Effector memory CD4-positive, alpha-beta T cell (primary cell): ENCODE measurements around the gene PSAP.

Experiments used
- DNase-seq, 3 donors: peaks; one replicate each; pipeline ENCODE4 v3.0.0-alpha.2; 2020
- H3K27ac ChIP-seq: 2 replicates; pipeline ENCODE4 v1.7.0; 2013; ENCODE audit warnings: mild to moderate bottlenecking, low read length, moderate library complexity; ENCODE audit not compliant: insufficient read depth, poor library complexity, severe bottlenecking
- H3K27me3 ChIP-seq: replicated peaks from 2 replicates; pipeline ENCODE4 v1.7.0; 2013; ENCODE audit warnings: mild to moderate bottlenecking, low read length; ENCODE audit not compliant: insufficient read depth, control insufficient read depth, poor library complexity, severe bottlenecking
- H3K36me3 ChIP-seq: 2 replicates; pipeline ENCODE4 v1.7.0; 2013; ENCODE audit warnings: mild to moderate bottlenecking, low read length, moderate library complexity; ENCODE audit not compliant: control insufficient read depth, insufficient read depth
- H3K4me1 ChIP-seq: 2 replicates; pipeline ENCODE4 v1.7.0; 2013; ENCODE audit warnings: low read length, mild to moderate bottlenecking; ENCODE audit not compliant: control insufficient read depth, insufficient read depth, poor library complexity, severe bottlenecking
- H3K4me3 ChIP-seq: 2 replicates; pipeline ENCODE4 v1.7.0; 2013; ENCODE audit warnings: low read length, low read depth, mild to moderate bottlenecking; ENCODE audit not compliant: insufficient read depth, poor library complexity, severe bottlenecking
- H3K9me3 ChIP-seq: 2 replicates; pipeline ENCODE4 v1.7.0; 2013; ENCODE audit warnings: mild to moderate bottlenecking, low read length, moderate library complexity; ENCODE audit not compliant: control insufficient read depth

Gene PSAP

DNA sequence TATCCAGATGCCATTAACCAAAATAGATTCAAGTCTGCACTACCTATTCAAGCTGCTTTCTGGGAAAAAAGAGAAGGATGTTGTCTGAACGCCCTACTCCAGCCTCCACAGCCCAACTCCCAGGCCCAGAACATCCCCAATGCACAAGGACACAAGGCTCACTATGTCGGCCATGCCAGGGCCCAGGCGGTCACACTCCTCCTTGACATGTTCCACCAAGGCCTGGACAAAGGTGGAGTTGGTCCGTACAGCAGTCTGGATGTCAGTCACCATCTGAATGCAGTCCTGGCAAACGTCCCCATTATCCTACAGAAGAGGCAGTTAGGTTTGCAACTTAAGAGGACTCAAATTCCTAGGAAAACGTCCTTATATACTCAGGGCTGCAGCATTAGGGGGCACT is 23.2 kb downstream of the PSAP start:
- Histone ChIP-seq H3K9me3 (no peaks in the 10 kb centered on the region), H3K4me1 (no peaks in the 10 kb centered on the region), H3K36me3 (peaks cover 84% of the 10 kb centered on the region), H3K27me3 (no peaks in the 10 kb centered on the region), H3K27ac (no peak overlapping the region), H3K4me3 (no peak overlapping the region)
- DNase-seq: no peak

DNA sequence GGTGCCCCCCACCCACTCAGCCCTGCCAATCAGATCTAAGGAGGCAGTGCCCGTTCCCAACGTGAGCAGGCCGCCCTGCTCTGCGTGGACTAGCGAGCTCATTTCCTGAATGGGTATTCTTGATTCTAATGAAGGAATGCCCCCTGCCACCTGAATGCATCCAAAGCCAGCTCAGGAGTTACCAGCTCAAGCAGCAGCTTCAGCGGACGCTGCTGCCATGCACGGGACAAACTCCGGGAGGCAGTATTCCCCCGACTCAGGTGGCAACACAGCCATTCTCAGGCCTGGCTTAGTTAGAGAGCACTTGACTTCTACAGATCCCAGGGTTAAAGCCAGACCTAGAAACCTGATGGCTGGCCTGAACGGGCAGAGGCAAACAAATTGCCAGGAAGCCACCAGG is 25.8 kb downstream of the PSAP start:
- H3K27me3 ChIP-seq: no peaks in the 10 kb centered on the region
- H3K27ac ChIP-seq: no peak overlapping the region
- DNase-seq: no peak
- H3K4me3 ChIP-seq: no peak overlapping the region
- no peaks in the 10 kb centered on the region for H3K4me1 ChIP-seq
- peaks cover 81% of the 10 kb centered on the region for H3K36me3 ChIP-seq
- no peaks in the 10 kb centered on the region for H3K9me3 ChIP-seq

GRCh38 chr10:71824333-71824732 is 26.7 kb downstream of the PSAP start:
- Histone ChIP-seq H3K9me3 (no peaks in the 10 kb centered on the region), H3K4me3 (no peak overlapping the region), H3K36me3 (peaks cover 83% of the 10 kb centered on the region), H3K27ac (no peak overlapping the region), H3K4me1 (no peaks in the 10 kb centered on the region), H3K27me3 (no peaks in the 10 kb centered on the region)
- no peak for DNase-seq

DNA sequence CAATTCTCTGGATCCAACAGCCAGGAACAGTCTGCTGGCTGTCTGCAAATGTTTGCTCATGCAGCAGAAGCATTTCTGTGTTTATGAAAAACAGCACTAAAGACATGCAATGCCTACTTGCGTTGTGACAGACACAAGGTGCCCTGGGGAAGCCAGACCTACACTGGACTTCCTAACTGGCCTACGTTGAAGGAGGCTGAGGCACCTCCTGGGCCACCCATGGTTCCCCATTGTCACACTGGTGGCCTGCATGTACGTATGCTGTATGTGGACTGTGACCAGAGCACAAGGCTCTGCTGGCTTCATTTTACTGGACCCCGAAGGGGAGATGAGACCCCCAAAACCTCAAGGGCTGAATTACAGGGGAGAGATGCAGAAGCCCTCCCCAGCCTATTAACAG is 27.7 kb downstream of the PSAP start:
- Histone ChIP-seq H3K27ac (no peak overlapping the region), H3K4me3 (no peak overlapping the region), H3K27me3 (no peaks in the 10 kb centered on the region), H3K4me1 (no peaks in the 10 kb centered on the region), H3K36me3 (peaks cover 86% of the 10 kb centered on the region), H3K9me3 (no peaks in the 10 kb centered on the region)
- no peak for DNase-seq

DNA sequence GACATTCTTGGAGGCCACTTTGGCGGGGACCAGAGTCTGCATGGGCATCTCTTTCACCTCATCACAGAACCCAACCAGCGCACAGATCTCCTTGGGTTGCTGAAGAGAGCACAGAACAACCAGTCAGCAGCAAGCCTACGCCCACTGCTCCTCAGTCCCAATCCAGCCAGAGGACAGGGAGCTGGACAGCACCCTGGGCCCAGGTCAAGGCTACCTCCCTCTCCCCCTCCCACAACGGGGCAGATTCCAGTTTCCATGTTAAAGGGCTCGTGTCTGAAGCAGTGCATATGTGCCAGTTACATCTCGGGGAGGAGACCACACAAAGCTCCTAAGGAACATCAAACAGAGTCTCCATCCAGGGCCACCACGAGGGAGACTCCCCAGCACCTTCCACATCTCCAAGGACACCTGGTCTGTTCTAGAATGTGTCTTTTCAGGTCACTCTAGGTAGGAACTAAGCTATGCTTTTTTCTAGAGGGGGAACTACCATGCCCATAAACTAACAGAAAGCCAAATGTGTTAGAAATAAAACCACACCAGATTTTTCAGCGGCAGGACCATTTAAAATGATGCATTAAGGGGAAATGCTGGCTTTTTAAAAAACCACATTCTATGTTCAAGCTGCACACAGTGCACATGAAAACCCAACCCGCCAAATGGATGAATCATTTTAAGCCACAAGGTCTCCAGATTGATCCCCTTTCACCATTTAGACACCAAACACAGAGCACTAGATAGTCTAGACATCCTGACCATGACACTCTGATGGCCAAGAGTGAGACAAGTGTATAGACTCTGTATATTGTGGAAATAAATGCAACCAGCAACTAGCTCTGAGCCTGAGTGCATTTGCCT is 28.9 kb downstream of the PSAP start:
- DNase-seq: no peak
- Histone ChIP-seq H3K4me1 (no peaks in the 10 kb centered on the region), H3K27me3 (no peaks in the 10 kb centered on the region), H3K9me3 (no peaks in the 10 kb centered on the region), H3K27ac (no peak overlapping the region), H3K4me3 (no peak overlapping the region), H3K36me3 (peaks cover 92% of the 10 kb centered on the region)

DNA sequence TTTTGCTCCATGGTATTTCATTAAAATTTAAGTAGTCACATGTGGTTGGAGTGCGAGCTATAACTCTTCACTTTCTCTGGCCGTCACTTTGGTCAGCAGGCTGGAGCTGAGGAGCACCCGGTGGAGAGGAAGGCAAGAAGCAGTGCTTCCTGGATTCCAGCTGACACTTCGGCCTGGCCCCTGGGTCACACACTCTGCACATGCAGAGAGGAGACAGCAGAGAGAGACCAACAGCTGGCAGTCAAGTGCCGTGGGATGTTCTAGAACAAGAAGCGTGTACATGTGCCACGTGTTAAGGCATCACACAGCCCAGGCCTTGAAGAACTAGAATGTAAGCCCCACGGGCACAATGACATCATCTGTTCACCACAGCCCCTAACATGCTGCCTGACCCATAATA is 30.1 kb downstream of the PSAP start:
- Histone ChIP-seq H3K27ac (no peak overlapping the region), H3K9me3 (no peaks in the 10 kb centered on the region), H3K4me3 (no peak overlapping the region), H3K36me3 (peaks cover 94% of the 10 kb centered on the region), H3K27me3 (no peaks in the 10 kb centered on the region), H3K4me1 (no peaks in the 10 kb centered on the region)
- DNase-seq: no peak

GRCh38 chr10:71819985-71820384 is 31.1 kb downstream of the PSAP start:
- Histone ChIP-seq H3K27ac (no peak overlapping the region), H3K4me1 (no peaks in the 10 kb centered on the region), H3K4me3 (no peak overlapping the region), H3K27me3 (no peaks in the 10 kb centered on the region), H3K9me3 (no peaks in the 10 kb centered on the region), H3K36me3 (peaks cover 87% of the 10 kb centered on the region)
- DNase-seq: no peak

GRCh38 chr10:71819441-71819861 is 31.6 kb downstream of the PSAP start:
- Histone ChIP-seq H3K27me3 (no peaks in the 10 kb centered on the region), H3K27ac (no peak overlapping the region), H3K9me3 (no peaks in the 10 kb centered on the region), H3K4me1 (no peaks in the 10 kb centered on the region), H3K4me3 (no peak overlapping the region), H3K36me3 (peaks cover 83% of the 10 kb centered on the region)
- DNase-seq: no peak

DNA sequence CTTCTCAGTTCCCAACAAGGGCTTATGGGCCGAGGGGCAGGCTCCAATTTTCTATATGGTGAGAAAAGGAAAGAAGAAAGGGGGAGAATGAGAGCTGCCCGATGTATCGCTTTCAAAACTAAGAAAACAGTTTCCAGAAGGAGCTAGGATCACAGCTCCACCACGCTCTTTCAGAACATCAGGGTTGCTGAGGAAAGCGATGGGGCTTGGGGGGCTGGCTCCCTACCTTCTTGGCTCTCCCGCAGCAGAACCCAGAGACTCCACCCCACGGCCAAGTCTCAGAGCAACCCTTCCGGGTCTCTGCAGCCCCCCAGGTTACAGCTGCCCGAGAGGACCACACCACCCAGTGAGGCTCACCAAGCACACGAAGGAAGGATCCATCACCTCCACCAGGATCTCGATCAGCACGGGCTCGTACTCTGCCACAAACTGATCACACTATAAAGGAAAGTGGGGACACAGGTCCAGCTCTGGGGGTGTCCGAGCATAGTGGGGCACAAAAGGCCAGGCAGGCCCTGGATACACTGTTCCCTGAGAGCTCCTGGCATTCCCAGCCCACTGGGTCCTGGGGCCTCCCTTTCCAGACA is 32.3 kb downstream of the PSAP start:
- H3K36me3 ChIP-seq: peaks cover 76% of the 10 kb centered on the region
- DNase-seq: no peak
- no peaks in the 10 kb centered on the region for H3K4me1 ChIP-seq
- H3K27me3 ChIP-seq: no peaks in the 10 kb centered on the region
- no peak overlapping the region for H3K27ac ChIP-seq
- no peak overlapping the region for H3K4me3 ChIP-seq
- no peaks in the 10 kb centered on the region for H3K9me3 ChIP-seq

GRCh38 chr10:71817831-71818655 is 33.0 kb downstream of the PSAP start:
- no peak overlapping the region for H3K27ac ChIP-seq
- H3K9me3 ChIP-seq: no peaks in the 10 kb centered on the region
- peaks cover 69% of the 10 kb centered on the region for H3K36me3 ChIP-seq
- H3K4me3 ChIP-seq: no peak overlapping the region
- no peaks in the 10 kb centered on the region for H3K27me3 ChIP-seq
- H3K4me1 ChIP-seq: no peaks in the 10 kb centered on the region
- DNase-seq: no peak
